HepG2 (cell line): ENCODE data around the gene SGK1.

Experiments
- MZF1 ChIP-seq: sonication (generic); formaldehyde crosslinking; IDR thresholded peaks from 2 replicates; pipeline ENCODE4 v1.8.1; 2023; ENCODE audit warnings: mild to moderate bottlenecking, missing genetic modification reagents, borderline replicate concordance
- ZNF224 ChIP-seq: sonication (generic); formaldehyde crosslinking; IDR thresholded peaks from 2 replicates; pipeline ENCODE4 v1.5.0; 2020; ENCODE audit warnings: mild to moderate bottlenecking, missing genetic modification reagents
- ZNF263 ChIP-seq: sonication (generic); formaldehyde crosslinking; IDR thresholded peaks from 2 replicates; pipeline ENCODE4 v1.4.0; 2020; ENCODE audit warnings: missing genetic modification reagents
- ZNF335 ChIP-seq: sonication (generic); formaldehyde crosslinking; IDR thresholded peaks from 2 replicates; pipeline ENCODE4 v1.4.0; 2020; ENCODE audit warnings: missing genetic modification reagents
- ZNF354B ChIP-seq: sonication (generic); formaldehyde crosslinking; IDR thresholded peaks from 2 replicates; pipeline ENCODE4 v1.8.0; 2022; ENCODE audit warnings: mild to moderate bottlenecking, missing genetic modification reagents

- TF ChIP-seq MZF1 (no peak), ZNF335 (CRISPR knock-in tag) (no peak), ZNF354B (CRISPR knock-in tag) (no peak), ZNF224 (CRISPR knock-in tag) (no peak), ZNF263 (no peak)
Observed at GRCh38 chr6:134146268-134147033, 171.5 kb downstream of the SGK1 start.
